ENCODE measurements around the gene SCUBE1. TPM values are rescaled to one million over a fixed set of nuclear protein-coding genes. Genes with fewer than 3 reads are reported as not detected.

The SCUBE1 gene
- total and polyA plus RNA-seq, 2 of the 8 experiments (the other 6 are each of a cell fraction or from before 2014, with no cell fraction given) = 2.3 to 4.9 TPM

DNA sequence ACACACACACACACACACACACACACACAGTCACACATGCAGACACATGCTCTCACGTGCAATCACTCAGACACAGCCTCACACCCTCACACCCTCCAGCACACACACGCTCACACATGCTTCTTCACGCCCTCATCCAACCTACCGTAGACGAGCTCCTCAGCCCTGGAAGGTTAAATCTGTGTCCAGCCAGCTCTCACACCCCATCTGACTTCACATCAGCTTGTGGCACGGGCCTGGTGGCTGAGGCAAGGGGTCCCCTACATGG, 1.3 kb upstream of the SCUBE1 start:
- H3K18ac ChIP-seq (ENCODE audit: extremely low read depth, low read length) = no peak overlapping the region
- no peak for FAIRE-seq
- H3K79me1 ChIP-seq (ENCODE audit: low read depth, low read length) = no peaks in the 10 kb centered on the region
- H2BK5ac ChIP-seq (ENCODE audit: low read depth, low read length) = no peak overlapping the region
- ChIA-PET POLR2A (ENCODE audit: partially characterized antibody) (interaction anchor here (1.1 to 3.0 kb wide), 3 partner anchors 25 to 71 kb away, joined by 3 to 14 read pairs (median 5); no protein-coding TSS in a partner anchor), CTCF (ENCODE audit: partially characterized antibody) (interaction anchor here (0.7 to 14.2 kb wide), 23 partner anchors 9 to 1300 kb away, joined by 3 to 335 read pairs (median 4); no protein-coding TSS in a partner anchor)
- H2BK12ac ChIP-seq (ENCODE audit: low read depth, low read length) = peak overlapping the region; percentile 52; the same call in 1 of the 2 replicates
- peaks cover 22 to 48% (median 43%) of the 10 kb centered on the region in 4 experiments for H3K27me3 ChIP-seq (replicated peaks in 1 of 4; ENCODE audit: control insufficient read depth in 3 of 4, extremely low read depth in 1 of 4, insufficient read depth in 3 of 4, low read length in 3 of 4)
- peak overlapping the region; percentile 6; the same call in 1 of the 2 replicates for H2BK20ac ChIP-seq (ENCODE audit: low read length)
- H4K91ac ChIP-seq (replicated peaks; ENCODE audit: insufficient read length, low read length) = no peak overlapping the region
- 83% methylated on average over 6 of the region's 6 CpGs; no CpG with 5 or more reads in 1 of the 2 experiments for WGBS, 2 experiments (ENCODE audit: extremely low coverage in 1 of 2, insufficient coverage in 1 of 2, insufficient read length in 1 of 2, insufficient replicate concordance in 2 of 2, low coverage in 1 of 2, low lambda C conversion rate in 2 of 2, missing lambda C conversion rate in 1 of 2)
- H3K36me3 ChIP-seq (ENCODE audit: control insufficient read depth in 2 of 4, insufficient read depth in 4 of 4, low read length in 3 of 4) = no peaks in the 10 kb centered on the region
- H4K5ac ChIP-seq (ENCODE audit: insufficient read length, low read depth, low read length) = no peak overlapping the region
- no peak overlapping the region for H3K4me3 ChIP-seq (ENCODE audit: extremely low read depth in 1 of 4, insufficient read depth in 2 of 4, low read depth in 3 of 4, low read length in 4 of 4)
- H3K23me2 ChIP-seq (ENCODE audit: low read depth, low read length) = peaks cover 9% of the 10 kb centered on the region; the same call in 1 of the 2 replicates
- H2AK5ac ChIP-seq (ENCODE audit: low read depth, low read length) = no peak overlapping the region
- H2AFZ ChIP-seq (ENCODE audit: low read length) = no peak overlapping the region
- H3K4ac ChIP-seq (replicated peaks; ENCODE audit: insufficient read length, low read depth, low read length) = no peak overlapping the region
- TF ChIP-seq NANOG (IDR thresholded peaks at IDR 0.05; ENCODE audit: insufficient read depth, low read depth, low read length, poor library complexity, severe bottlenecking) = no peak
- no peak for TF ChIP-seq SUZ12 (IDR thresholded peaks at IDR 0.05; ENCODE audit: low read length)
- TF ChIP-seq, protein P1, sequence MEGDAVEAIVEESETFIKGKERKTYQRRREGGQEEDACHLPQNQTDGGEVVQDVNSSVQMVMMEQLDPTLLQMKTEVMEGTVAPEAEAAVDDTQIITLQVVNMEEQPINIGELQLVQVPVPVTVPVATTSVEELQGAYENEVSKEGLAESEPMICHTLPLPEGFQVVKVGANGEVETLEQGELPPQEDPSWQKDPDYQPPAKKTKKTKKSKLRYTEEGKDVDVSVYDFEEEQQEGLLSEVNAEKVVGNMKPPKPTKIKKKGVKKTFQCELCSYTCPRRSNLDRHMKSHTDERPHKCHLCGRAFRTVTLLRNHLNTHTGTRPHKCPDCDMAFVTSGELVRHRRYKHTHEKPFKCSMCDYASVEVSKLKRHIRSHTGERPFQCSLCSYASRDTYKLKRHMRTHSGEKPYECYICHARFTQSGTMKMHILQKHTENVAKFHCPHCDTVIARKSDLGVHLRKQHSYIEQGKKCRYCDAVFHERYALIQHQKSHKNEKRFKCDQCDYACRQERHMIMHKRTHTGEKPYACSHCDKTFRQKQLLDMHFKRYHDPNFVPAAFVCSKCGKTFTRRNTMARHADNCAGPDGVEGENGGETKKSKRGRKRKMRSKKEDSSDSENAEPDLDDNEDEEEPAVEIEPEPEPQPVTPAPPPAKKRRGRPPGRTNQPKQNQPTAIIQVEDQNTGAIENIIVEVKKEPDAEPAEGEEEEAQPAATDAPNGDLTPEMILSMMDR (IDR thresholded peaks at IDR 0.05; ENCODE audit: control extremely low read depth in 1 of 3, insufficient read depth in 1 of 3, low read depth in 1 of 3, low read length in 3 of 3) = no peak
- TF ChIP-seq MAFK (IDR thresholded peaks at IDR 0.05; ENCODE audit: low read depth, low read length) = no peak
- TF ChIP-seq, protein P2, sequence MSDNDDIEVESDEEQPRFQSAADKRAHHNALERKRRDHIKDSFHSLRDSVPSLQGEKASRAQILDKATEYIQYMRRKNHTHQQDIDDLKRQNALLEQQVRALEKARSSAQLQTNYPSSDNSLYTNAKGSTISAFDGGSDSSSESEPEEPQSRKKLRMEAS (IDR thresholded peaks at IDR 0.05) = no peak
- no peak for TF ChIP-seq HDAC2 (IDR thresholded peaks at IDR 0.05; ENCODE audit: borderline replicate concordance in 1 of 2, low read depth in 2 of 2, low read length in 2 of 2)
- TF ChIP-seq EZH2 (IDR thresholded peaks at IDR 0.05; ENCODE audit: low read depth, low read length, severe bottlenecking) = no peak
- TF ChIP-seq BACH1 (IDR thresholded peaks at IDR 0.05; ENCODE audit: low read length) = no peak
- no peak for TF ChIP-seq SAP30 (IDR thresholded peaks at IDR 0.05; ENCODE audit: insufficient read depth, insufficient replicate concordance, low read length)
- no peak overlapping the region for H2BK120ac ChIP-seq (replicated peaks; ENCODE audit: low read depth, low read length)
- H3K56ac ChIP-seq (replicated peaks; ENCODE audit: insufficient read length, low read depth, low read length) = no peak overlapping the region
- DNase-seq (ENCODE audit: low read depth in 1 of 2, low spot score in 2 of 2) = no peak
- peaks cover 0 to 2% (median under 1%) of the 10 kb centered on the region in 4 experiments; a peak in 2 of 7 replicates for H3K4me1 ChIP-seq (replicated peaks in 1 of 4; ENCODE audit: control insufficient read depth in 3 of 4, insufficient read depth in 4 of 4, low read length in 3 of 4)
- peaks cover 0 to 4% of the 10 kb centered on the region in 2 experiments for H4K20me1 ChIP-seq (replicated peaks in 1 of 2; ENCODE audit: control insufficient read depth in 1 of 2, insufficient read depth in 2 of 2, low read length in 2 of 2)
- H3K79me2 ChIP-seq (ENCODE audit: control insufficient read depth in 1 of 2, insufficient read depth in 2 of 2, low read length in 2 of 2) = no peaks in the 10 kb centered on the region
- no peak overlapping the region for H3K9ac ChIP-seq (replicated peaks in 1 of 4; ENCODE audit: extremely low read depth in 1 of 4, low read depth in 3 of 4, low read length in 3 of 4)
- H4K8ac ChIP-seq (ENCODE audit: extremely low read depth, insufficient read depth, low read length) = no peak overlapping the region
- no peak overlapping the region for H3K23ac ChIP-seq (ENCODE audit: insufficient read length)
- peak overlapping the region; percentile 68 to 80; a peak in 1 of 4 replicates for H3K4me2 ChIP-seq (ENCODE audit: insufficient read depth in 1 of 2, low read depth in 2 of 2, low read length in 2 of 2)
- H3K27ac ChIP-seq (ENCODE audit: low read depth, low read length) = no peak overlapping the region
- H2BK15ac ChIP-seq (ENCODE audit: low read length) = peak overlapping the region; percentile 24; the same call in 1 of the 2 replicates
- no peak overlapping the region for H3K14ac ChIP-seq (ENCODE audit: insufficient read length)
- H3K9me3 ChIP-seq (ENCODE audit: insufficient read depth in 2 of 2, low read depth in 1 of 2, low read length in 1 of 2) = no peaks in the 10 kb centered on the region
